Measurements from ENCODE around the gene HARS2. TPM values are rescaled to one million over a fixed set of nuclear protein-coding genes. Genes with fewer than 3 reads are reported as not detected.
"Not testable (repeated sequence)": the region's sequence is repeated elsewhere in the genome, so short reads cannot be mapped to it uniquely, and the experiment has no call there.

HARS2 gene
- total RNA-seq (2014; rRNA removed; shearing (Covaris generic)): 34.8 and 39.1 TPM in 2 replicates
- polyA plus RNA-seq (2014; cell fraction: nucleus; rRNA removed): 60.5 and 71.9 TPM in 2 replicates

DNA sequence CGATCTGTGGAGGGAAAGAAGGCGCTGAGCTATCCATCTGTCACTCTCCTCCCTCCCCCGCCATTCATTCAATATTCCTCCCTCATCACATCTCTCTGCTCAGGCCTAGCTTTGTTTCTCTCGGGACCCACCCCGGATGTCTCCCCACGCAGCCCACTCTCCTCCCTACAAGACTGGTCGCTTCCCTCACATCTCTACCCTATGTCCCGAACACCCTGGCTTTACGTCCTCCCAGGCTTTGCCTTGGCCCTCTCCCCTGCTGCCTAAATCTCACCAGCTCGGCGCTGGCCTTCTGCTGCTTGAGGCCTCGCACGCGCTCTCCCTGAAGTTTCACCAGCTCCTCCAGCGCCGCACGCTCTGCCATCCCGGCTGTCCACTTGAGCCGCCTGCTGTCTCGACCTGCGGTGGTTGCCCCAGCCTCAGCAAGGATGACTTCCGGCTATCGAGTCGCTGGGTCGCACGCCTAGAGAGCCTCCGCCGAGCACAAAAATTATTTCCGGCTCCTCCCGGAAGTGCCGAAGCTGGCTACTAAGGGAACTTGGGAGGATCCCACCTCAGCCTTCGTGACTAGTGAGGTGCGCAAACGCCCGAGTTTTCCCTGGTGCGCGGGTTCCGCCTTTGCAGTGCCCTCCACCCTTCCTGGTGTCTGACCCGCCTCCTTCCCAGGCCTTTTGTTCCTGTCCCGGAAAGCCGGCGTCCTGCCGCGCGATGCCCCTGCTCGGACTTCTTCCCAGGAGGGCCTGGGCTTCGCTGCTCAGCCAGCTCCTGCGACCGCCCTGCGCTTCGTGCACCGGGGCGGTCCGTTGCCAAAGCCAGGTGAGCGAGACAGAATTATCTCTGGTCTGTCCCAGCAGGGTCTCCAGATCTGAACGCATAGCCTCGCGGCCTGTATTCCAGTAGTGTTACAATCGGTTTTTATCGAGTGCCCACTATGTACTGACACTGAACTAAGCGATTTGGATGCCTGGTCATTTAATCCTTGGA, at the start of gene HARS2, which contains the start of gene HARS1:
HARS2 (plus strand) TSS at position 515 of the 984 bp plus-strand sequence; CDS start at position 709, 194 bp downstream.
HARS1 (minus strand) TSS at position 430 of the 984 bp plus-strand sequence; CDS start at position 364, 66 bp downstream.
- peak; percentile 94 for DNase-seq (ENCODE audit: extremely low read depth, low read depth)

- no peak for DNase-seq (ENCODE audit: extremely low read depth, low read depth)
Measured at GRCh38 chr5:140641716-140642115, 49.5 kb upstream of the HARS2 start.

- no peak for DNase-seq (ENCODE audit: extremely low read depth, low read depth)
Measured at GRCh38 chr5:140642718-140643117, 48.5 kb upstream of the HARS2 start.

DNA sequence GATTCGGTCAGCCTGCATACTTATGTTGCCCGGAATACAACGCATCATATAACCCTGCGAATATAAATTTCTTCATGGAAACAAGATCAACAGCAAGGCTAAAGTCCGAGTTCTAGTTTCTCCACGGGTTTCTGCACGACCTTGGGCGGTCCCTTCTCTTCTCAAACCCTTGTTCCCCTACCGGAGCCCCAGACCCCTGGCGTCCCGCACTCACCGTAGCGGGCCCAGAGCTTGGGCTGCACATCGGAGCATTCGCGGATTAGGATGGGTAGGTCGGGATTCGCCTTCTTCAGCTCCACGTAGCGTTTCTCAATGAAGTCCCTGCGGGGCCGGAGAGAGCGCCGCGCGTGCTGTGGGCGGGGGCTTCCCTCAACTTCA, 44.2 kb upstream of the HARS2 start:
- DNase-seq (ENCODE audit: extremely low read depth, low read depth): no peak

DNA sequence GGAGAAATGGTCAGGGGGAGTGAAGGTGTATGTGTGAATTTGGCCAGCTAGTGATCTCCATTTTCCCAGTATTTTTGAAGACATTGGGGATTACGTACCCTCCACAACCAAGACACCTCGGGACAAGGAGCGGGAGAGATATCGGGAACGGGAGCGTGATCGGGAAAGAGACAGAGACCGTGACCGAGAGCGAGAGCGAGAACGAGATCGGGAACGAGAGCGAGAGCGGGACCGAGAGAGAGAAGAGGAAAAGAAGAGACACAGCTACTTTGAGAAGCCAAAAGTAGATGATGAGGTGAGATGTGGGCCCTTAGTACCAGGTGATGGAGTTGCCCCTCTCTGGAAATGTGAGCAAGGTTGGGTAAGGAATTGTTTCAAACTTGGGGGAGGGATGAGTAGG, 32.4 kb upstream of the HARS2 start:
- no peak for DNase-seq (ENCODE audit: extremely low read depth, low read depth)

GRCh38 chr5:140660371-140660770, 30.9 kb upstream of the HARS2 start:
- not testable (repeated sequence) for DNase-seq (ENCODE audit: extremely low read depth, low read depth)

- no peak for DNase-seq (ENCODE audit: extremely low read depth, low read depth)
Measured at GRCh38 chr5:140664030-140664358, 27.3 kb upstream of the HARS2 start.

- DNase-seq (ENCODE audit: extremely low read depth, low read depth): peak; percentile 91
Measured at GRCh38 chr5:140664359-140665119, 26.7 kb upstream of the HARS2 start, which contains the start of gene WDR55. WDR55 (plus strand) TSS chr5:140664904; CDS start chr5:140664913, 9 bp downstream.

DNA sequence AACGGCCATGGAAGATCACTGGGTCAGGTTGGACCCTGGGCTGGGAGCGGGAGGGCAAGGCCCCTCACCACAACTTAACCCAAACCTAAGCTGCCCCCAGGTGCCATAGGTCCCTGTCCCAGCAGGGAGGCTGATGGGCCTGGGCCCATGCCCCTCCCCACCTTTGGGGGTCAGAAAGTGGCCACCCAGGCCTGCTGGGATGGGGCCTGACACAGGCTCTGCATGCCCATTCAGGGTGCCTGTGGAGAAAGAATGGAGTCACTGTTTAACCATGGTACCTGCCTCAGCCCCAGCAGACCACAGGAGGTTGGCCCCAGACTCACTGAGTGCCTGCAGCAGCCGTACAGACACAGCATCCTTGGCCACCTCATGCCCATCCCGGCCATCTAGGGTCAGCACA, 20.2 kb upstream of the HARS2 start:
- not testable (repeated sequence) for DNase-seq (ENCODE audit: extremely low read depth, low read depth)

DNA sequence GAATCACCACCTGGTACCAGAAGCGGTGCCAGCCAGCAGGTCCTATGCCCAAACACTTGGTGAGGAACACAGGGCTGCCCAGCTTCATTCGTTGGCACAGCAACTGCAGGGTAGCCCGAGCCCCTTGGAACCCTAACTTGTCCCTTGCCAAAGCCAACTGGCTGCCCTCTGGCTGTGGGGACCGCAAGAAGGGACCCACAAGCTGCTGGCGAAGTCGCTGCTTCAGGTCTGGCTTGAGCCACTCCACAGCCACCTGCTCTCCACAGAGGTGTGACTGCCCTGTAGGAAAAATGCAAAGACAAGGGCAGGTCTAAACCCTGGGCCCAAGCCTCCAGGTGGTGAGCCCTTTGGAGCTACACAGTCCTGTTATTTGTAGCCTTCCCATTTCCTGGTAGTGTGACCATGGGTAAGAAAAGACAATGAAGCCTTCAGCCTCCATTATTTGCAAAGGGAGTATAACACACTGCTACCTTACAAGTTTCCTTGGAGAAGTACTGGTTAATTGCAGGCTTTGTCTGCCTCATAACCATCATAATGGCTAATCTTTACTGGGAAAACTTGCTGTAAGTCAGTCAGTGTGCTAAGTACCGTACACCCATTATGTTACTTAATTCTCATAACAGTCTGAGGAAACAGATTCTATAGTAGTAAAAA, 19.7 kb upstream of the HARS2 start:
- DNase-seq (ENCODE audit: extremely low read depth, low read depth): no peak

DNA sequence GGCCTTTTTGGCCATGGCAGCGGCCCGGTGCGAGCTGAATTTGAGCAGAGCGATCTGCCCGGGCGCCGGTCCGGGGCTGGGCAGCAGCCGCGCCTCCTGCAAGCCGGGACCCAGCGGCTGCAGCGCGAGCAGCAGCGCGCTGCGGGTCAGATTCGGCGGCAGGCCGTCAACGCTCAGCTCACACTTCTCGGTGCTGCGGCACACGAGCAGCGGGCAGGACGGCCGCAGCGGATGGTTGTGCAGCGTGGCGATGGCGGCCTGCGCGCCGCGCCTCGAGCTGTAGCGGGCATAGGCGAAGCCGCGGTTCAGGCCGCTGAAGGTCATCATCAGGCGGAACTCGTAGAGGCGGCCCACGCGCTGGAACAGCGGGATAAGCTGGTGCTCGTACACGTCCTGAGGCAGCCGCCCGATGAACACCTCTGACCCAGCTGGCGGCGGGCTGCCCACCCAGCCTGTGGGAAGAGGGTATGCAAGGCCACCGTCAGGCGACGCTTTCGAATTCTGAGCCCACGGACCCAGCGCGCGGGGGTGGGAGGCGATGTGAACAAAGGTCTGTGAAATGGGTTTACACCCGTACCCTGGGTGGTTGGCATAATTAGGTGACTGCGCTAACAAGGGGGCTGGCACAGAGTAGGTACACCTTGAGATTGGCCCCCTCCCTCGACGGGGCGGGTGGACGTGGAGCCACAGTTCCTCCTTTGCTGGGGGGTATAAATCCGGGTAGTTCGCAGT, 18.6 kb upstream of the HARS2 start:
- no peak for DNase-seq (ENCODE audit: extremely low read depth, low read depth)

DNA sequence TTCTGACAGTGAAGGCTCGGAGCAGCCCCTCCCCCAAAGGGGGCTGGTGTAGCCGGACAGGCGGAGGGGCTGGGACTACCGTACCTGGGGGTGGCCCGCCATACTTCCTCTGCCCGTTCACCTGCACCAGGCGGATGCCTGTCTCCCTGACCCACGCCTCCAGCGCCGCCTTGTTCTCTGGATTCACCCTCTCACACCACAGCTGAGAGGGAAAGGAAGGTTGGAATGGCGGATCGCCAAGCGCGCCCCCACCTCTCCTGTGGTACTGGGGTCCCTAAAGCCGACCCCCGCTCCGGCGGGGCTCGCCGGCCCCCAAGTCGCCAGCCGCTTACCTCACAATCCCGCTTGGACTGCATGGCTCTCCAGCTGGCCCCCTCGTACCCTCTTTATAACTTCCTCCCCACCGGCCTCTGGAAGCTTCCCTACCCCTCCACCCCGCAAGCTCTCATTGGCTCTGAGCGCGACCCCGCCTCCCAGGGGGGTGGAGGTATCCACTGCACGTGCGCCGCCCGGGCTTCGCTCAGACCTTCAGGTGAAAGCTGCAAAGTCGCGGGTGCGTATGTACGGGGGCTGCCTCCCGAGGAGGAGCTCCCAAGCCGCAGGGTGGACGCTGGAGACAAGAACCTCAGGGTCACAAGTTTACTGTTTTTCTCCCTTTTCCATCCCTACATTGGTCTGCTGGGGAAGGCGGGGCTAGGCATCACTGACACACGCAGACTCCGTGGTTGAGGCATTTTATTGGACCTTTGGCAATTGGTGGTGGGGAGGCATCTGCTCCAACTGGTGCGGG, 17.9 kb upstream of the HARS2 start, which contains the start of gene DND1:
DND1 (minus strand) TSS at position 390 of the 790 bp plus-strand sequence; CDS start at position 356, 34 bp downstream.
- DNase-seq (ENCODE audit: extremely low read depth, low read depth): no peak

GRCh38 chr5:140674211-140674610, 17.0 kb upstream of the HARS2 start:
- no peak for DNase-seq (ENCODE audit: extremely low read depth, low read depth)

DNA sequence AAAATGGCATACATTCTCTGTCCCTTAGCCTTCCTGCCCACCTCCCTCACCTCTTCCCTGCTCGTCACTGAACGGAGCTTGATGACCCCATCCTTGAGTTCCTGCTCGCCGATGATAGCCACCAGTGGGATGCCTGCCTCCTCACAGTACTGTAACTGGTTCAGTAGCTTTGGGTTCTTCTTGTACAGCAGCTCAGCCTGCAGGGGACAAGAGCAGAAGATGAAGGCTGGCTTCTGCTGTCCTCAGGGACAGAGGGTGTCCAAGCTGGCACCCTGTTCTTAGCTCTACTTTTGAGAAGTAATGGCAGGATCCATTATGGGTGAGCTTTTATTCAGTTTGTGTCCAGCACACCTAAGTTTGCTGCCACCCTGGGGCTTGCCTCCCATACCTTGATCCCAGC, 16.6 kb upstream of the HARS2 start:
- no peak for DNase-seq (ENCODE audit: extremely low read depth, low read depth)

DNA sequence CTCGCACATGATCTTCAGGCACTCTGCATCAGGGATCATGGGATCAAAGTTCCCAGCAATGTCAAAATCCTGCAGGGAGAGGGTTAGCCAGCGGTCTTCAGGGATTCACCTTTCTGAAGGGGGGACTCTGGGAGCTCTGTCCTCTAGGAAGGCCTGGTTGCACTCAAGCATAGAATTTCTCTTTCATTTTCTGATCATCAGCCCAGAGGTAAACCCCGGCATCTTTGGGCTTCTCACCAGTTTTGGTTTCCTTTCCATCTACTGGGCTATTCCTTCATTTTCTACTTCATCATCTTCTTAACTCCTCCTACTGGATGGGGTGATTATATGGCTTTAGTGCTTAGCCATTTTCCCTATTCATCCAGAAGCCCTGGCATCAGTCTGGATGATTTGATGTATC, 13.3 kb upstream of the HARS2 start:
- no peak for DNase-seq (ENCODE audit: extremely low read depth, low read depth)

DNA sequence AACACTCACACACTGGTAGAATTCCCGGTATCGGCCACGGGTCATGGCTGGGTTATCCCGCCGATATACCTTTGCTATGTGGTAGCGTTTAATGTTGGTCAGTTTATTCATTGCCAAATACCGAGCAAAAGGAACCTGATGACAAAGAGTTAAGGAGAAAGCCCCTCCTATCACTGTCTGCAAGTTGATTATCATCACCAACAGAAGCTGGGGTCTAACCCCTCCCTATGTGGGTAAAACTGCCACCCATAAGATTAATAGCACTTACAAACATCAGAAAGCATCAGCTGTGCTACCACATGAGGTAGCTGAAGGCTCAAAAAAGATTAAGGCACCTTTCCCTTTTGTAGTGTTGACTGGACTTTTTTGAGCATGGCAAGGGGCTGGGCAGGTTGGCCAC, 12.3 kb upstream of the HARS2 start:
- no peak for DNase-seq (ENCODE audit: extremely low read depth, low read depth)

- DNase-seq (ENCODE audit: extremely low read depth, low read depth): no peak
Measured at GRCh38 chr5:140690376-140690932, 801 bp upstream of the HARS2 start.

DNA sequence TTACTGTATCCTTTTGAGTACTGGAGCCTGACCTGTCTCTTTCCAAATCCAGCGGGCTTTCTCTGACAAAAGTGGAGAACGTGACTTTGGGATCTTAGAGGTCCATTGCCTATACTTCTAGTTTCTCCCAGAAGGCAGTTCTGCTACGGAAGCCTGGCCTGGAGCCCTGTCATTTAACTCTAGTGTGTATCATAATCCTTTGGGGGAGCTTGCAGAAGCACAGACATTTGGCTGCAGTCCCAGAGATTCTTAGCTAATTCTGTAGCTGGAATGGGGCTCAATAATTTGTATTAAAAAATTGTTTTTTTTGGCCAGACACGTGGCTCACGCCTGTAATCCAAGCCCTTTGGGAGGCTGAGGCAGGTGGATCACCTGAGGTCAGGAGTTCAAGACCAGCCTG, 3.0 kb downstream of the HARS2 start:
- DNase-seq (ENCODE audit: extremely low read depth, low read depth): no peak
